ENCODE results near the gene KLHL15. TPM values are rescaled to one million over a fixed set of nuclear protein-coding genes. Genes with fewer than 3 reads are reported as not detected.

KLHL15 gene
- total and polyA plus RNA-seq, 2 of the 4 experiments (the other 2 are of a cell fraction) = 2.4 to 7.5 TPM

GRCh38 chrX:24012266-24012665 is 14.7 kb downstream of the KLHL15 start:
- H4K8ac ChIP-seq (ENCODE audit: low read depth in 2 of 2, low read length in 2 of 2) = no peak overlapping the region
- no peak overlapping the region for H4K5ac ChIP-seq (ENCODE audit: low read depth, low read length)
- H3K56ac ChIP-seq (ENCODE audit: extremely low read depth, insufficient read depth, low read length) = no peak overlapping the region
- no peak overlapping the region for H2AK5ac ChIP-seq (ENCODE audit: low read depth, low read length)
- ChIA-PET CTCF (interaction anchor here (1.0 kb wide), 1 partner anchor 10 kb away, joined by 4 read pairs; no protein-coding TSS in a partner anchor), POLR2A (ENCODE audit: unreplicated experiment) (no interaction called here)
- no peaks in the 10 kb centered on the region; the same call in 1 of the 2 replicates for H4K20me1 ChIP-seq (ENCODE audit: insufficient read depth, low read length)
- dilution Hi-C loops (cut with HindIII; ENCODE audit: low sequenced_read_pairs, unreplicated experiment) = no loop called here
- DNase-seq (no peak), ATAC-seq (ENCODE audit: low read depth) (no peak)
- no peak overlapping the region for H3K27ac ChIP-seq (ENCODE audit: insufficient read depth, low read length)
- no peaks in the 10 kb centered on the region for H3K9me1 ChIP-seq (ENCODE audit: insufficient read depth, low read length)
- H3K4me3 ChIP-seq (ENCODE audit: insufficient read depth, low read depth, low read length) = no peak overlapping the region
- no peak overlapping the region for H3K18ac ChIP-seq (ENCODE audit: low read depth, low read length)
- no peak overlapping the region for H3K14ac ChIP-seq (replicated peaks; ENCODE audit: low read depth, low read length)
- H3K4me1 ChIP-seq (ENCODE audit: control insufficient read depth, insufficient read depth, low read length) = peaks cover 2% of the 10 kb centered on the region; the same call in 1 of the 2 replicates
- intact Hi-C loops (cut with micrococcal nuclease) = no loop called here
- H3K36me3 ChIP-seq (ENCODE audit: control insufficient read depth, insufficient read depth, low read length) = no peaks in the 10 kb centered on the region
- TF ChIP-seq RAD21 (IDR thresholded peaks at IDR 0.05; ENCODE audit: low read length) (no peak), CEBPB (IDR thresholded peaks at IDR 0.05; ENCODE audit: low read depth, low read length) (no peak), POLR2A (IDR thresholded peaks at IDR 0.05; ENCODE audit: low read depth, low read length) (no peak), NFE2L2 (IDR thresholded peaks at IDR 0.05; ENCODE audit: low read depth, low read length) (no peak), MAFK (IDR thresholded peaks at IDR 0.05; ENCODE audit: low read depth, low read length) (no peak), BHLHE40 (IDR thresholded peaks at IDR 0.05; ENCODE audit: low read depth, low read length) (no peak), CHD1 (IDR thresholded peaks at IDR 0.05; ENCODE audit: low read depth, low read length) (no peak), CTCF (conservative IDR thresholded peaks at IDR 0.05; ENCODE audit: low read depth, low read length) (no peak), MAZ (IDR thresholded peaks at IDR 0.05; ENCODE audit: borderline replicate concordance, low read depth, low read length) (no peak), SMC3 (IDR thresholded peaks at IDR 0.05; ENCODE audit: low read depth, low read length) (no peak), RCOR1 (IDR thresholded peaks at IDR 0.05; ENCODE audit: insufficient replicate concordance, low read length) (no peak), FOS (IDR thresholded peaks at IDR 0.05; ENCODE audit: low read depth, low read length) (no peak), RFX5 (IDR thresholded peaks at IDR 0.05; ENCODE audit: low read depth, low read length) (no peak), MXI1 (IDR thresholded peaks at IDR 0.05; ENCODE audit: borderline replicate concordance, low read depth, low read length) (no peak)
- TF ChIP-seq, protein P1, sequence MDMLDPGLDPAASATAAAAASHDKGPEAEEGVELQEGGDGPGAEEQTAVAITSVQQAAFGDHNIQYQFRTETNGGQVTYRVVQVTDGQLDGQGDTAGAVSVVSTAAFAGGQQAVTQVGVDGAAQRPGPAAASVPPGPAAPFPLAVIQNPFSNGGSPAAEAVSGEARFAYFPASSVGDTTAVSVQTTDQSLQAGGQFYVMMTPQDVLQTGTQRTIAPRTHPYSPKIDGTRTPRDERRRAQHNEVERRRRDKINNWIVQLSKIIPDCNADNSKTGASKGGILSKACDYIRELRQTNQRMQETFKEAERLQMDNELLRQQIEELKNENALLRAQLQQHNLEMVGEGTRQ (IDR thresholded peaks at IDR 0.05; ENCODE audit: low read depth, low read length) = no peak
- TF ChIP-seq, protein P2, sequence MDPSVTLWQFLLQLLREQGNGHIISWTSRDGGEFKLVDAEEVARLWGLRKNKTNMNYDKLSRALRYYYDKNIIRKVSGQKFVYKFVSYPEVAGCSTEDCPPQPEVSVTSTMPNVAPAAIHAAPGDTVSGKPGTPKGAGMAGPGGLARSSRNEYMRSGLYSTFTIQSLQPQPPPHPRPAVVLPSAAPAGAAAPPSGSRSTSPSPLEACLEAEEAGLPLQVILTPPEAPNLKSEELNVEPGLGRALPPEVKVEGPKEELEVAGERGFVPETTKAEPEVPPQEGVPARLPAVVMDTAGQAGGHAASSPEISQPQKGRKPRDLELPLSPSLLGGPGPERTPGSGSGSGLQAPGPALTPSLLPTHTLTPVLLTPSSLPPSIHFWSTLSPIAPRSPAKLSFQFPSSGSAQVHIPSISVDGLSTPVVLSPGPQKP (IDR thresholded peaks at IDR 0.05; ENCODE audit: borderline replicate concordance, low read depth, low read length) = no peak
- BruUV-seq (replicated peaks) = no TSS peak
- no peak overlapping the region for H3K4me2 ChIP-seq (ENCODE audit: low read depth, low read length)
- in situ Hi-C loops (cut with MboI; ENCODE audit: low sequenced_read_pairs) = no loop called here
- H2AFZ ChIP-seq (replicated peaks; ENCODE audit: low read length, poor library complexity) = no peak overlapping the region
- H2BK20ac ChIP-seq (ENCODE audit: low read depth, low read length) = no peak overlapping the region
- peaks cover under 1 to 22% of the 10 kb centered on the region in 2 experiments; a peak in 3 of 4 replicates for H3K79me1 ChIP-seq (ENCODE audit: low read depth in 1 of 2, low read length in 2 of 2)
- no peak overlapping the region for H2BK5ac ChIP-seq (ENCODE audit: low read depth, low read length, poor library complexity, severe bottlenecking)
- peaks cover 2% of the 10 kb centered on the region for H3K27me3 ChIP-seq (ENCODE audit: control insufficient read depth, insufficient read depth, low read length)
- H2AK9ac ChIP-seq (replicated peaks; ENCODE audit: low read depth, low read length, poor library complexity) = no peak overlapping the region
- no peak overlapping the region for H4K91ac ChIP-seq (ENCODE audit: insufficient read depth, low read depth, low read length)
- H3K4ac ChIP-seq (ENCODE audit: low read depth, low read length) = no peak overlapping the region
- no peak overlapping the region for H3K9ac ChIP-seq (ENCODE audit: low read depth, low read length)
- H3K9me3 ChIP-seq (ENCODE audit: control insufficient read depth, insufficient read depth, low read length) = no peaks in the 10 kb centered on the region
- no peak overlapping the region for H2BK120ac ChIP-seq (ENCODE audit: low read depth, low read length)
- no peak overlapping the region for H3K23ac ChIP-seq (ENCODE audit: low read depth, low read length)
- WGBS, 2 experiments (ENCODE audit: extremely low coverage in 2 of 2, insufficient read length in 1 of 2) = 80% methylated on average over 1 of the region's 1 CpG; no CpG with 5 or more reads in 1 of the 2 experiments
- H2BK15ac ChIP-seq (ENCODE audit: low read depth, low read length) = no peak overlapping the region
